WERI-Rb-1 (cell line): ENCODE data around the gene SOX6.

Experiments
- DNase-seq: peaks from one replicate; pipeline ENCODE4 v3.0.0-alpha.2; 2020
- H3K27ac ChIP-seq: fragments of 250-450 bp; sonication (Bioruptor Pico); 2 replicates; pipeline ENCODE4 v1.5.1; 2020; ENCODE audit warnings: mild to moderate bottlenecking, moderate library complexity
- H3K27me3 ChIP-seq: fragments of 250-450 bp; sonication (Bioruptor Pico); 2 replicates; pipeline ENCODE4 v1.5.1; 2021; ENCODE audit warnings: mild to moderate bottlenecking, low read depth, moderate library complexity; ENCODE audit not compliant: insufficient read depth, severe bottlenecking
- H3K36me3 ChIP-seq: fragments of 250-450 bp; sonication (Bioruptor Pico); 2 replicates; pipeline ENCODE4 v1.5.1; 2020; ENCODE audit warnings: mild to moderate bottlenecking, moderate library complexity
- H3K4me3 ChIP-seq: 2 replicates; pipeline ENCODE4 v1.5.1; 2011; ENCODE audit warnings: low read depth, mild to moderate bottlenecking, control low read depth, low read length
- H3K9me3 ChIP-seq: fragments of 250-450 bp; sonication (Bioruptor Pico); 2 replicates; pipeline ENCODE4 v1.5.1; 2021; ENCODE audit warnings: mild to moderate bottlenecking, moderate library complexity; ENCODE audit not compliant: severe bottlenecking
- TF ChIP-seq, protein P1 (sequence below): IDR thresholded peaks from 2 replicates; pipeline ENCODE4 v1.5.1; 2011; ENCODE audit warnings: low read depth, mild to moderate bottlenecking, control low read depth, inconsistent platforms, low read length

The SOX6 gene

DNA sequence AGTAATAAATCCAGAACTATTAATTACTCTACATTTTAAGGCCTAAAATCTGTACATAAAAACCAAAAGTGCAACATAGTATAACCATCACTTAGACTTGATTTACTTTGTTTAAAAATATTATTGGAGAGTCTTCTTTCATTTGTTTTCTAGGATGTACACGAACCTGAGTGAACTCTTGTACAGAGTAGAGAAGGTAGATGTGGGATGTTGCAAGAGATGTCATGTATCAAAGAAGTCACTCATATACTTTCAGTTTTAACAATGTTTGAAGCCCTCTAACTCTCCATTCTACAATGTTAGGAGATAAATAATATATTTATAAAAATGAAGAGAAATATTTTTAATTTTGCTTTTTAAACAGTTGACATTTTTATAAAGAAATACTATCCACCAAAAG is 38.6 kb downstream of the SOX6 start:
- no peak for DNase-seq
- Histone ChIP-seq H3K27me3 (no peaks in the 10 kb centered on the region), H3K9me3 (no peaks in the 10 kb centered on the region), H3K27ac (no peak overlapping the region), H3K36me3 (no peaks in the 10 kb centered on the region), H3K4me3 (no peak overlapping the region)
- TF ChIP-seq, protein P1, sequence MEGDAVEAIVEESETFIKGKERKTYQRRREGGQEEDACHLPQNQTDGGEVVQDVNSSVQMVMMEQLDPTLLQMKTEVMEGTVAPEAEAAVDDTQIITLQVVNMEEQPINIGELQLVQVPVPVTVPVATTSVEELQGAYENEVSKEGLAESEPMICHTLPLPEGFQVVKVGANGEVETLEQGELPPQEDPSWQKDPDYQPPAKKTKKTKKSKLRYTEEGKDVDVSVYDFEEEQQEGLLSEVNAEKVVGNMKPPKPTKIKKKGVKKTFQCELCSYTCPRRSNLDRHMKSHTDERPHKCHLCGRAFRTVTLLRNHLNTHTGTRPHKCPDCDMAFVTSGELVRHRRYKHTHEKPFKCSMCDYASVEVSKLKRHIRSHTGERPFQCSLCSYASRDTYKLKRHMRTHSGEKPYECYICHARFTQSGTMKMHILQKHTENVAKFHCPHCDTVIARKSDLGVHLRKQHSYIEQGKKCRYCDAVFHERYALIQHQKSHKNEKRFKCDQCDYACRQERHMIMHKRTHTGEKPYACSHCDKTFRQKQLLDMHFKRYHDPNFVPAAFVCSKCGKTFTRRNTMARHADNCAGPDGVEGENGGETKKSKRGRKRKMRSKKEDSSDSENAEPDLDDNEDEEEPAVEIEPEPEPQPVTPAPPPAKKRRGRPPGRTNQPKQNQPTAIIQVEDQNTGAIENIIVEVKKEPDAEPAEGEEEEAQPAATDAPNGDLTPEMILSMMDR: no peak

DNA sequence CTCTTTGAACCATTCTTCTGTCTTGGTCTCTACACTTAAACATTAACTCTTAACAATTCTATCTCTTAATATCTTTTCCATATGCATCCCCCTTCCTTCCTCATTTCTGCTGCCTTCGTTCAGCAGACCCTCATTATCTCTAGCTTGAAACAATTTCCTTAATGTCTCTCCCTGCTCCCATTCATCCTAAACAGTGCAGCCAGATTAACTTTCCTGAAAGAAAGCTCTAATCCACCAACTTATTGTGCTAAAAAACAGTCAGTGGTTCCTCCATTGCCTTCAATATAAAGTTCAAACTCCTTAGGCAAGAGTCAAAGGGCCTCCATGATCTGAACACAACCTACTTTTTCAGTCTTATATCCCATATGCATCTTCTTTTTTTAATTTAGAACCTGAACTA is 42.5 kb downstream of the SOX6 start:
- Histone ChIP-seq H3K4me3 (no peak overlapping the region), H3K27ac (no peak overlapping the region), H3K27me3 (no peaks in the 10 kb centered on the region), H3K9me3 (no peaks in the 10 kb centered on the region), H3K36me3 (no peaks in the 10 kb centered on the region)
- no peak for DNase-seq
- TF ChIP-seq, protein P1: no peak

DNA sequence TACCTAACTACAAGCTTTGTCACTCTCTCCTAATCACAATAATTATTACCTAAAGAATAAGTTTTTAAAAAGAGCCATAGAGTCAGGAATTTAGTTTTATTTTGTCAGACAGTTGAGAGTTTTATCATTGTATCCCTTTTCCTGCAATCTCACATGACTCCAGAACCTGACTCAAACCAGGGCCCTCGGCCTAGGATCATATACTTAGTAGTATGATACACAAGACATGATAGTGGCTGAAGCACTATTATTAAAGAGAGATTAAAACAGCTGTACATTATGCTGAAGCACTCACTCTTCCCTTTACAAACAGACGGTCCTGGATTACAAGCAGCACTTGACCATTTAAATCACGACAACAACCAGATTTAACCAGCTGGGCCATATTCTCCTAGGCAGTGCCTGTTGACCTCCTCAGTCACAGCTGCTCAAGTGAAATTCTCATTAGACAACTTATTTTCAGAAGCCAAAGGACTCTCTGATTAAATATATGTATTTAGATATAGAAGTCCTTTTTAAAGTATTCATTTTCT is 44.0 kb downstream of the SOX6 start:
- TF ChIP-seq, protein P1: no peak
- no peak for DNase-seq
- no peak overlapping the region for H3K27ac ChIP-seq

DNA sequence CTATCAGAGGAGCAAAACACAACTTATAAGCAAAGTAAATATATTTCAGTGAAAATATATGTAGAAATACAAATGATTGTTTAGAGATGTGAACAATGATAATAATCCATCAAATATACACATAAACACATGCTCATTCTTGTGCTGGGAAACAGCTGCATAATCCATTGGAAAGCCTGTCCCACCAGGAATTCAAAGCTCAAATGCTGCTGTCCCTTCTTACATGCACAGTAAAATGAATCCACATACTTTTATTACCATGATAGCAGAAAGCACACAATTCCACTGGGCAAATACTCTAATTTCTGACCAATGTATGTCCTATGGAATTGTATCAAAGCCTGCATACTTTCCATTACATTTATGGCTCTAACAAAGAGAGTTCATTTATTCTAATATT is 44.5 kb downstream of the SOX6 start:
- H3K27ac ChIP-seq: no peak overlapping the region
- H3K4me3 ChIP-seq: no peak overlapping the region
- TF ChIP-seq, protein P1: no peak
- no peaks in the 10 kb centered on the region for H3K36me3 ChIP-seq
- DNase-seq: no peak
- no peaks in the 10 kb centered on the region for H3K27me3 ChIP-seq
- no peaks in the 10 kb centered on the region for H3K9me3 ChIP-seq

More for the DNA sequence above, 44.0 kb downstream of the SOX6 start:
- Histone ChIP-seq H3K9me3 (no peaks in the 10 kb centered on the region), H3K27me3 (no peaks in the 10 kb centered on the region), H3K4me3 (no peak overlapping the region), H3K36me3 (no peaks in the 10 kb centered on the region)

DNA sequence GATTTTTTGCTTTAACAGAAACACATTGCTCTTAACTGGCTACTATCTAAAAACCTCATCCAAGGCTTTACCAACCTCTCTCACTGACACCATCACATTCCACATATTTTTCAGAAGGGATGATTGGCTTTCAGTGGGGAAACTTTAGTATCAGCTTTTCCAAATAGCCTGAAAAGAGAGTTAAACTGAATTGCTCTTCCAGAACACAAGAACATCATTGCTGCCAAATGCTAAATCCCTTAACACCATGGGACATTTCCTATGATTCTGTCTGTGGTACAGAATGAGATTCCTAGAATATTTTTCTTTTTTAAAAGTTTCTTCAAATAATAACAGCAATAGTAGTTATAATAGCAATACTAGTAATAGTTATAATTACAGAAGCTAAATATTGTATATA is 45.4 kb downstream of the SOX6 start:
- DNase-seq: no peak
- Histone ChIP-seq H3K4me3 (no peak overlapping the region), H3K9me3 (no peaks in the 10 kb centered on the region), H3K36me3 (no peaks in the 10 kb centered on the region), H3K27ac (no peak overlapping the region), H3K27me3 (no peaks in the 10 kb centered on the region)
- TF ChIP-seq, protein P1: no peak

DNA sequence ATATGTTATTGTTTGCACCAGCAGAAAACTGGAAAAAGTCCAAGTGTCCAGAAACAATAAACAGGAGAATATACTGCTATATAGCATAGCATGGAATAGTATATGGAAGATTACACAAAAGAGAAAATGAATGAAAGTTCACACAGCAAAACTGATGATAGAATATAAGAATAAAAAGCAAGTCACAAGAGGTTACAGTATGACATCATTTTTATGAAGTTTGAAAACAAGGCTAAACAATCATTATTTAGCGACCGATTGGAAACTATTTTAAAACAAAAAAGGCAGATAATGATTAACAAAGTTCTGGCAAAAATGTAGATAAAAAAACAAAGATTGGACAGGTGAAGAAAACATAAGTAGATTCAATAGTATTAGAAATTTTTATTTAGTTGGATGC is 47.1 kb downstream of the SOX6 start:
- Histone ChIP-seq H3K36me3 (no peaks in the 10 kb centered on the region), H3K9me3 (no peaks in the 10 kb centered on the region), H3K27me3 (no peaks in the 10 kb centered on the region), H3K4me3 (no peak overlapping the region), H3K27ac (no peak overlapping the region)
- DNase-seq: no peak
- TF ChIP-seq, protein P1: no peak
